IPS-NIHi11 (cell line): Measurements from ENCODE around the gene IPCEF1.
"Not testable (repeated sequence)": the region's sequence is repeated elsewhere in the genome, so short reads cannot be mapped to it uniquely, and the experiment has no call there.

Source experiments
- DNase-seq: peaks from one replicate; pipeline ENCODE4 v3.0.0; 2012; ENCODE audit warnings: mixed read lengths, low spot score

IPCEF1 gene

DNA sequence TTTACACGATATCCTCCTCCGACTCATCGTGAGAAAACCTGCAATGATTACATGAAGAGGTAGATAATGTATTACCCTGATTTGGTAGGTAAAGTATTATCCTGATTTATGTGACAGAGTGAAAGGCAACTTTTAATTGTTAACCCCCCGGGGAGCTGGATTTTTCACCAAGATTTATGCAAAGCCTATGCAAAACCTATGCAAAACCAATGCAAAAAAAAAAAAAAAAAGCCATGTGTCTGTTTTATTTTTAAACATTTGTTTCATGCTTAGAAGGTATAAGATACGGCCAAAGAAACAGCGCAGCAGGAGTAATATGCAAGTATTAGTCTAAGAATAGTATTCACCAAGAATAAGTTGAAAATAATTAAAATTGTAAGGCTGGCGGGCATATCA lies 109.9 kb downstream of the IPCEF1 start:
- no peak for DNase-seq

DNA sequence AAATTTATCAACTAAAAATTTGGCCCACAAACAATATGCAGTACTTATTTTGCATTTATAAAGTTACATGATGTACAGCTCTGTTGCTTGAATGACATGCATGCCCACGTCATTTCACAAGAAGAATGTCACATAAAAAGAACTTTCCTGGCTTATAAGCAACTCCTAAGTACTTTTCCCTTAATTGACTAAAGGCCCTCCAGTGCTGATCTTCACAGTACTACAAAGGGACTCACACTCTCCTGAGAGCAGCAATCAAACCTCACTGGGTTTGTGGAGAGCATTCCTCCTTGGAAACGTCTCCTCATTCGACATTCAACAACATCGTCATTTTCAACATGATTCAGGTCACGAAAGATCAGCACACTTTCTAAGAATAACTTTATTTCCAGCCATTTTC lies 111.1 kb downstream of the IPCEF1 start:
- no peak for DNase-seq

DNA sequence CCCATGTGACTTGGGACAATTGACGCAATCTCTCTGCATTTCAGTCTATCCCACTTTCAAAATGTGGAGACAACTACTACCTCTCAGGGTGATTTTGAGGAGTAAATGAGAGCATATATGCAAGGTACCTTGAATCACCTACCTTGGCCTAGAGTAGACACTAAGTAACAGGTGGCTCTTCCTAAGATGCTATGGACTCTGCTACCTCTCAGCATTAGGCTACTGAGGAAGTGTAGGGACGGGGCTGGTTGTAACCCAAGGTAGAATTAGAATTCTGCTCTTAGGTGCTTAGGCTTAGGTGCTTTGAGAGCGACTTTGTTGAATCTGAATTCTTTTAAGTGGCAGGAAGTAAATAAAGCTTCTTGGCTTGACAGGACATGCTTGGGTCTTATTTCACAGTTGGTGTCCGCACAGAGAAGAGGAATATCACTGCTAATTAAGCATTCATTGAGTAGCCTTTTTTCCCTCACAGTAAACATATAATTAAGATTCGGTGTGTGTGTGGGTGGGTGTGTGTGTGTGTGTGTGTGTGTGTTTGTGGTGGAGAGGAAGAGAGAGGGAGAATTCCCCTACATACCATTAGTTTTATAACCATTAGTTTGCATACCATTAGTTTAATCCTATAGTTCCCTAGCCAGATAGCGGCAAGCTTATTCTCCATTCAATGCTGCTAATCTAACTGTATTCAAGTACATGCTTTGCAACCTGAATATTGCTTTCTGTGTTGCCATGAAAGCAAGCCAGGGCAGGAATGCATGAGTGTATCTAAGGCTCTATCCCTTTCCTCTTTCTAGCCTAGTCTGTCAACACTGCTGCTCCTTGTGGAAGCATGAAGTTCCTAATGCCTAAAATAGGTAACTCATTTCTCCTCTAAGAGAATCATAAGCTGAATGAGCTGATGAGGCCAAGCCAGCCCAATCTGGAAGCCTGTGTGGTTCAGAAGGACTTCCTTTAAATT lies 112.5 kb downstream of the IPCEF1 start:
- no peak for DNase-seq

DNA sequence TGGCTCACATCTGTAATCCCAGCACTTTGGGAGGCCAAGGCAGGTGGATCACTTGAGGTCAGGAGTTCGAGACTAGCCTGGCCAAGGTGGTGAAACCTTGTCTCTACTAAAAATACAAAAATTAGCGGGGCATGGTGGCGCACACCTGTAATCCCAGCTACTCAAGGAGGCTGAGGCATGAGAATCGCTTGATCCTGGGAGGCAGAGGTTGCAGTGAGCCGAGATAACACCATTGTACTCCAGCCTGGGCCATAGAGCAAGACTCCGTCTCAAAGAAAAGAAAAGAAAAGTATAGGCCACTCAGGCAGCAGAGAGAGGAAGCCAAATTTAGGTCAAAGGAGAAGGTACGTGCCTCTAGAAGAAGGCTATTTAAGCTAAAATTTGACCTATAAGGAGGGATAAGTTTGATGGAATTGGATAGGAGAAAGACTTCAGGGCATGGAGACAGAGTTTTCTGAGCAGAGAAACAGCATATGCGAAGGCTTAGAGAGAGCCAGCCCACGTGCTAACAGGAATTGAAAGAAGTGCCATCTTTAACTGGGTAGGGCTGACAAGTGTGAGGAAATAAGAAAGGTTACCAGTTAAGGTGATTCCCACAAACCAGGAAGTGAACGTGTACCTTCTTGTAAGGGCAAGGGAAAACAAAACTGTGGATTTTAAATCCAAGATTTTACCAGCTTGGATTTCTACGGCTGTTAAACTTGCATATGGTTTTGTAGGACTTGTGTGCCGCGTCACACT lies 113.8 kb downstream of the IPCEF1 start:
- DNase-seq, result no peak

DNA sequence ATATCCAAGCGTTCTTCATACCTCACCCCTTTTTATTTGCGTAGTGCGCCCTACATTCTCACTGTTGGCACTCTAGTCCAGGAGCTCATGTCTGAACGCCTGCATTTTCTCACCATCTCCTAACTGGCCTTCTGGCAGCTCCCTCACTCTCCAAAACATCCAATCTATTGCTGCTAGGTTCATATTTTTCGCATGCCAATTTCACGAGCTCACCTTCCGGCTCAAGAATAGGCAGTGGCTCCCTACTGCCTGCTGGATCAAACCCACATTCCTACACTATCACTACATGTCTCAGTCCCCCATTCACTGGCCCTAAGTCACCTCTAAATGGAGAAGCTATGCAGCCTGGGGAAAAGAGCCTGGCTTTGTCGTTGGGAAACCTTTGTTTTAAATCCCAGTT lies 115.0 kb downstream of the IPCEF1 start:
- DNase-seq, result no peak

DNA sequence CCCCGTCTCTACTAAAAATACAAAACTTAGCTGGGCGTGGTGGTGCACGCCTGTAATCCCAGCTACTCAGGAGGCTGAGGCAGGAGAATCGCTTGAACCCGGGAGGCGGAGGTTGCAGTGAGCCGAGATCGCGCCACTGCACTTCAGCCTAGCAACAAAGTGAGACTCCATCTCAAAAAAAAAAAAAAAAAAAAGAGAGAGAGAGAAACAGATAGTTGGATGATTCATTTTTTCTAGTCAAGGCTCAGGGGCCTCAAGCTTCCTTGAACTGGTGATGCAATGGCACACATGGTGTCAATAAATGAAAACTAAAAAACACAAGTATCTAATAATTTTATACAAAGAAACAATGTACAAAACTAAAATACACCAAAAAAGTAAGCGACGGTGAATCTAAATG lies 115.5 kb downstream of the IPCEF1 start:
- not testable (repeated sequence) for DNase-seq

DNA sequence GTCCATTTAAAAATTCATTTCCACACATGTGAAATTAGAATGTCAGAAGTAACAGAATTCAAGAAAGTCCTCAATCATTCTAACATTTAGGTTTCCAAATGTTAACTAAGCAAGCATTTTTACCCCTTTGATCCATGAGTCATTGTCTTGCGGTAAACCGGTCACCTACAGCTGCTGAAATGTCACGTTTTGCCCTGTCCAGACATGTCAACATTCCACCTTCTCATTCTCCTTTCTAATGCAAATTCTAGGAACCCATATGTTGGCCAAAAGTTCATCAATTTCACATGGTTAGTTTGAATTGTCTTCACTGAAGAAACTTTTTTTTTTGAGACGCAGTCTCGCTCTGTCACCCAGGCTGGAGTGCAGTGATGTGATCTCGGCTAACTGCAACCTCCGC lies 117.2 kb downstream of the IPCEF1 start:
- no peak for DNase-seq

DNA sequence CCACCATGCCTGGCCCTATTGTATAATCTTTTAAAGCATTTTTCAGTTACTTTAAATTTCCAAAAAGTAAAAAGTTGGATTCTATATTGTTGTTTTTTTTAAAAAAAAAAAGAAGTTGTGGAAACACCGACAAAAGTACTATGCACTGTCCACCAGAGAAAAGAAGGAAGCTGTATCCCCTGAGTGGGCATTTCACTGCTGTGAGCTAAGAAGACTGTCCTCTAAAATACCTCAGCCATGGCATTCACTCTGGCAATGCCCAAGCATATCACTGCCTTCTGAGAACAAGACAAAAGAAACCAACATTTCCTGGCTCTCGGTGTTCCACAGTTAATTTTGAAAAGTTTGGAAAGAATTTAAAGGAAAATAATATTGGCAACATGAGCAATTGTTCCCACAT lies 117.8 kb downstream of the IPCEF1 start:
- no peak for DNase-seq

DNA sequence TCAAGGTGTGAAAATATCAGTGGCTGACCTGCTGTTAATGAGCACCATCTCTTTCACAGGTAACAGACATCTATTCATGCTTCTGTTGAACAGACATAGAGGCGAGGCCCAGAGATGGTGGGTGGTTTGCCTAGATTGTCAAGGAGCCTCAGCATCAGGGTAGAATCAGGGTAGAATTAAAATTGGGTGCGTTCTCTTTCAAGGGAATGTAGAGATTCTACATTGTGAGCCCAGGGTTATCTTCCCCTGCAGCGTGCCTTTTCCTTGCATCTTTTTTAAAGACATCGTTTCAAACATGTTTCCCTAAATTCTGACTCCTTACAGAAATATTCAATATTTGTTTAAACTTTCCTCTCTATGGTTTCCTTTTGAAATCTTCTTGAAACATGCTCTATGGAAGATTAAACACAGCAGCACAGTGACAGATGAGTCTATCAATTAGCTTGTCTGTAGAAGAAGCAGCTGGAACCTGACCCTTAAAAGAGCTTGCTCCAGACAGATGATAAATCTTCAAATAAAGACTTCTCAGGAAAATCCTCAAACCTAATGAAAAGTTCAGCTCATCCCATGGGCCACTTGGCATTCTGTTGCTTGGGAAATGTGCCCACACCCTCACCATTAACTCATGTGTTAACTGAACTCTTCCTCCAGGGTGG lies 119.8 kb downstream of the IPCEF1 start:
- DNase-seq, result no peak

DNA sequence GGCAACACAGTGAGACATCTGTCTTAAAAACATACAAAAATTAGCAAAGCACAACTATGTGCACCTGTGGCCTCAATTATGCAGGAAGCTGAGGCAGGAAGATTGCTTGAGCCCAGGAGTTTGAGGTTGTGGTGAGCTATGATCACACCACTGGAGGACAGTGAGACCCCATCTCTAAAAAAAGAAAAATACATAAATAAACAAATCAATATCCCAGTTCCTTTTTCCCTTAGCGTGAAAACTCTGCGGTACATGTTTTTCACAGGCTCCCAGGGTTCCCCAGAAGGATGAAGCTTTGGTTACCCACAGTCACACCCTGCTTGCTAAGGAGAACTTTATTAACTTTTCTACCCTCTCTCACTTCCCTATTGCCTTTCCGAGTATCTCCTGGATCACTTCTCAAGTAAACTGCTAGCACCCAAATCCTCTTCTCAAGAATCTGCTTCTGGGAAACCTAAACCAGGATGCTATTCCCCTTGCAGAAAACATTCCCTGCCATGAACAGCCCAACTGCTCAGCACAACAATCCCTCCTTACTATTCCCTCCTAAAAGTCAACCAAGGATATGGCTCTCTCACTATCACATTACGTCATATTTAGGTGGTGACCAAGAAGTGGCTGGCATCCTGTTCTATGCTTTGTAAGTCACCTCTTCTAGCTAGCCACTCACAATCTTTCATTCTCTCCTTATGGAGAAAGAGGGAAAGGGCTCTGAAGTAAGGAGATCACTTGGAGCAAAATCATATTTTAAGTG lies 122.4 kb downstream of the IPCEF1 start:
- DNase-seq, result no peak

DNA sequence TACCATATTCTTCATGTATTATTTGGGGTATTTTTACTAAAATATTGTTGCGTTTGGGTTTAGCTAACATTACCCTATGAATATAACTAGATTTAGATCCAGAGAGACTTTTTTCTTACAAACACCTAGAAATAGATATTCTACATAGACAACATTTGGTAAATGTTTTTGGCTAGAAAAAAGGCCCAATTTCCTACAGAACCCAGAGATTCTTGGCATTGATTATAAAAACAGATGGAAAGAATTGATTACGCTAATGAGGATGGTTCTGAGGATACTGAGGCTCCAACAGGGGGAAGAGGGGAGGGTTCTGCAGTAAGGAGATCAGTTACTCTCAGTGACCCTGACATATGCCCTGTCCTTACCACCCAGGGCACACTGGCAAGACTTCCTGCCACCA lies 123.2 kb downstream of the IPCEF1 start:
- no peak for DNase-seq

DNA sequence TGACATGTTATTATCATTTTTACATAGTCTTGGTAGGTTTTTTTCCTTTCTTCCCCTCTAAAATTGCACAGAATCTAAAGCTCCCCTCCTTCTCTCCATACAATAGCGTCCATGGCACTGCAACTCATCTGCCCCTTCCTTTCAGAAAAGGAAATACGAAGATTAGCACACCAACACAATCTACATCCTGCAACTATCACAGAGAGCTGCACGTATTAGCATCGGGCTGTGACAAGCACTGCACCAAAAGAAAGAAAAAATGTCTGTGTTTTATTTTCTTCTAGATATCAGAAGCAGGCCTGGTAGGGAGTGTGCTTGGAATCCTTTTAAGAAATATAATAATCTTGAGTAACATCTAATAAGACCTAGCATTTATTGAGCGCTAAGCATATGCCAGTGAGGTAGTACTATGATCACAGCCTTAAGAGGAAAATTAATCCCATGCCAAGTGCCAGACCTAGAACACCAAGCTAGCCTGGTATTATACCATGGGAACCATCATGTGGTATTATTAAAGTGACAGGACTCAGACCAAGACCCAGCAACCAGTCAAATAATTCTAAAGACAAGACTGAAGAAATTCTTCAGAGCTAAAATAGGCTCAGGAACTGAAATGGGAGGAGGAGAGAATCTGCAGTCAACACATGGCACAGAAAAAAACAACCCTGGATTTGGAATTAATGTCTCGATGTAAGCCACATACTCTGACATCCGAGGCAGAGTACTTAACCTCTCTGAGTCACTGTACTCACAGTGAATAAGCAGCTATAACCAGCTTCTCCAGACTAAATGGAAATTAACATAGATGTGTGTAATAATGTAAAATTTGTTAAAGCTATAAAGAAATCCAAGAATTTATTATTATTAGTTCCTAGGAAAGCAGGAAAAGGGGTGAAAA lies 124.3 kb downstream of the IPCEF1 start:
- no peak for DNase-seq

DNA sequence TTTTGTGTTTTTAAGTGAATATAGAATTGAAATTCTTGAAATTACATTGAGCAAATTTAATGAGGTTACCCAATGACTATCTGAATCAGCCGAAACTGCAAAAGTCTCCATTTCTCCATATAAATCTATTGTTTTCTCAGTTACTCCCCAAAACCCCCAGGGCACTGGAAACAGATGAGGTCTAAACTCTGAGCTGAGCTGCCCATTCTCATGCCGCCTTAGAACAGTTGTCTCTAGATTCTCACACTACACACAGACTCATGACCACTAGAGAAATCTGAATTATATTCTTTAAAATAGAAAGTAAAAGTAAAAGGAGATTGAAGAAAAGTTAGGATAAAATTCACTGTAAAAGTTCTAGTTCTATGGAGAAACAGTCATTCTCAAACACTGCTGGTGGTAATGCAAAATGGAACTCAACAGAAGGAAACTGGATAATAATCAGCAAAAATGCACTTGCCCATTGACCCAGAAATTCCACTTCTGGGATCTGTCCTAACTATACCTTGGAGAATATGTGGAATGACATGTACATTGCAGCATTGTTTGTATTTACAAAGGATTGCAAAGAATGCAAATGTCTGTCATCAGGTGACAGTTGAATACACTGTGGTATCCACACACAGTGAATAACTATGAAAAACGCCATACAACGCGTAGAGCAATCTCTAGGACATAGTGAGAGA lies 125.5 kb downstream of the IPCEF1 start:
- DNase-seq, result no peak

DNA sequence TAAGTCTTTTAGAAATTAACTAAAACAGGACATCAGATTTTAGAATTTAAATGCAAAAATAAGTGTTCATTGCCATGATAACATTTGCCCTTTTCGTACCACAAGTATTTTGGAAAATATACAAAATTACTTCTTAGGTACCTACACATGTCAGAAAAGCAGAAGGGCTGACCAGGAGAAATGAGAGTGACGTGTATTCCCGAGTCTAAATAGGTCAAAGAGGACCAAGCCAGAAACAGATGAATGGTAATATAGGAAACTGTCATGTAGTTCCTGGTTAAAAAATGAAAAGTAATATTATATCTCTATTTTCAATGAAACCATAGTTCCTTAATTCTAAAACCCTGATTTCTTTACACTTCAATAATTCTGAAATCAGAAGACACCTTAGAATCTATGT lies 126.2 kb downstream of the IPCEF1 start:
- no peak for DNase-seq

DNA sequence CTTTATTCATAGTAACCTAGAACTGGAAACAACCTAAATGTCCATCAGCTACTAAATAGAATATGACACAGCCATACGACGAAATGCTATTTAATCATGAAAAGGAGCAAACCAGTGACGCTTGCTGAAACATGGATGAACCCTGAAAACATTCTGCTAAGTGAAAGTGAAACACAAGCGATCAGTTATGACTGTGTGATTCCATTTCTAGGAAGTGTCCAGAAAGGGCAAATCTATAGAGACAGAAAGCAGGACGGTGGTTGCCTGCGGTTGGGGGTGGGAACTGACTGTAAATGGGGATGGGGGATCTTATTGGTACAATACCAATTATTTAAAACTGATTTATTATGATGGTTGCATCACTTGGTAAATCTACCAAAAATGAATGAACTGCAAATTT lies 126.8 kb downstream of the IPCEF1 start:
- DNase-seq, result no peak

DNA sequence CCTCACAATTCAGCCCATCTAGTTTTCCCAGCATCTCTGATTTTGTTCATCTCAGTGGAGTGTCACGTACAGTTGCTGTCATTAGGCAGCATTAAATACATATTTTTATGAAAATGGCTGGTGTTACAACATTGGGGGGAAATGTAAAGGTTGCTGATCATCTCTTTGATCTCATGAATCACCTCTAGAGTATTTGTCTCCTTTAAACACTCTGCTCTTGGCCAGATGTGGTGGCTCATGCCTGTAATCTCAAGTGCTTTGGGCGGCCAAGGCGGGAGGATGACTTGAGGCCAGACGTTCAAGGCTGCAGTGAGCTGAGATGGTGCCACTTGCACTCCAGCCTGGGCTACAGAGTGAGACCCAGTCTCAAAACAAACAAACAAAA lies 128.1 kb downstream of the IPCEF1 start:
- no peak for DNase-seq

DNA sequence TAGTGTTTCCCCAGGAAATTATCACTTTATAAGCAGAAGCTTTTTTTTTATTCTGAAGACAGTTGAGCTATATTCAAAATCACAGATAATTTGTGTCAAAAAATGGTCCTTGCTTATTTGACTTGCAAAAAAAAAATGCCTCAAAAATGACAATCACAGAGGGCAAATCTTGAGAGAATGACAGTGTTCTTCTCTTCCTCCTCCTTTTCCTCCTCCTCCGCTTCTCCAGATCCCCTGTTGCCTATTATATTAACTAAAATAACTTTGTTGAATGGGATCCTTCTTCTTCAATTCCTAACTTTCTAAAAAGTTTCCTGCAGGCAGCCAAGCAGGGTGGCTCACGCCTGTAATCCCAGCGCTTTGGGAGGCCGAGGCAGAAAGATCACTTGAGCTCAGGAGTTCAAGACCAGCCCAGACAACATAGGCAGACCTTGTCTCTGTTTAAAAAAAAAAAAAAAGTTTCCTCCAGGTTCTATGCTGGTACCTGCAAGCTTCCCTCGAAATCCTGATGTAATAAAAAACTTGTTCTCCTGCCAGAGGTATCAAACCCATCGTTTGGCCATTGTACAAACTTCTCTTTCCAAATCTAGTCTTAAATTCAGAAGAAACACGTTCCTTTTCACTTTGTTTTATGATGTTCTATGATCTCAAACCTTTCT lies 128.6 kb downstream of the IPCEF1 start:
- DNase-seq, result no peak

DNA sequence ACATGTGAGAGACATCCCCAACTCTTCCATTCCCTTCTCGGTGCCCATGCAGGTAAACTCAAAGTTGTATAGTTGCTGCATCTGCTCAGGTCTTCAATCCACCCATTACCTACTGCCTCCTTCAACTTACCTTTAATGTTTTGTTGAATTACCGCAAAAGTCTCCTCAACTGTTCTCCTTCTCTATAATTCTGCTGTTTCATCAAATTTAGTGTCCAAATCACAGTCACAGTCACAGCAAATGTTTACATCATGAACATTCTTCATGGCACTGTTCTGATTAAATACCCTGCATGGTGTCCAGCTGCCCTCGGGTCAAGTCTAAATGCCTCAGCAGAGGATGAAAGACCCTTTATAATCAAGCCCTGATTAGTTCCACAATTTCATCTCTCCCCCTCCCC lies 130.1 kb downstream of the IPCEF1 start:
- DNase-seq, result no peak

DNA sequence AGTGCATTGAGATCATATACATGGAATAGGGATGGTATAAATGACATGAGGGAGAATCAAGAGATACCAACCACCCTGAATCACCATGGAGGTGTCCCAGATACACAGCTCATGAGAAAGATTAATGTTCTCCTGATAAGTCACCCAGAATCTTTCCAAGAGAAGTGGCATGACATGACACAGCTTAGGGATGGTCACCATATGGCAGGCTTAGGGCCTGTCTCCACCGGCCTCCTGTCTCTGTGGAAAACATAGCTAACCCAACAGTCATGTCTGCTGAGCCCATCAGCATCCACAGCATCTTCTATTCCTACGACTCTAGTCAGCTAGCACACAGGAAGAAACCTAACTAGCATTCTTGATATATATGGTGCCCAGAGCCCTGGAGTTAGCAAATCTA lies 133.3 kb downstream of the IPCEF1 start:
- no peak for DNase-seq

DNA sequence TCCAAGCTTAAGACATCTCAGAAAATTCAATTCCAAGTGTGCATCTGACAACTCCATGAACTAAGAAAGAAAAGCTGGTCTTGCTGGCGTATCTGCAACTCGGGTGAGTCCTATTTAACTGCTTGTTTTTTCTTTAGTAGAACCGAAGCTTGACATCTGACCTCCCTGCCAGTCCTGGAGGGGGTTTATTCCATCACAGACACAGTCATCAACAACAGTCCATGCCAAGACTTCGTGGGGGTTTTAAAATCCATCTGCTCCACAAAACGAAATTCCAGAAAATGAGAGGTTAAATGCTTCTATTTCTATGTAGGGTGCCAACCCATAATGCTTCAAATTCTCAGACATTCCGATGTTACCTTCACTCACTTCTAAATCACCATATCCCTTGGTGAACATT lies 133.9 kb downstream of the IPCEF1 start:
- no peak for DNase-seq
